ENCODE results near the gene PRKCZ. TPM values are rescaled to one million over a fixed set of nuclear protein-coding genes. Genes with fewer than 3 reads are reported as not detected.

Gene PRKCZ
- total and polyA plus RNA-seq, 2 experiments from 2014 or later = 1.4 to 2.8 TPM

- Histone ChIP-seq H3K9me3 (ENCODE audit: low read depth) (no peaks in the 10 kb centered on the region), H3F3A (ENCODE audit: insufficient read depth) (no peaks in the 10 kb centered on the region), H3K4me3 (no peak overlapping the region), H3K36me3 (ENCODE audit: low read depth) (no peaks in the 10 kb centered on the region), H3K9ac (no peak overlapping the region), H4K20me1 (ENCODE audit: insufficient read depth) (no peaks in the 10 kb centered on the region), H3K79me2 (ENCODE audit: insufficient read depth) (no peaks in the 10 kb centered on the region), H3K27ac (no peak overlapping the region), H3K4me1 (ENCODE audit: insufficient read depth) (no peaks in the 10 kb centered on the region), H3K27me3 (replicated peaks; ENCODE audit: insufficient read depth) (peaks cover 77% of the 10 kb centered on the region), H2AFZ (no peak overlapping the region), H3K9me2 (ENCODE audit: insufficient read depth) (no peaks in the 10 kb centered on the region), H3K4me2 (ENCODE audit: unreplicated experiment) (no peak overlapping the region)
- WGBS, 2 experiments (ENCODE audit: low coverage in 1 of 2, low lambda C conversion rate in 2 of 2, missing lambda C conversion rate in 2 of 2) = 55 to 56% methylated on average over 34 of the region's 34 CpGs
- in situ Hi-C loops (cut with MboI) = no loop called here
- DNase-seq = no peak
- TF ChIP-seq EZH2phosphoT487 (IDR thresholded peaks at IDR 0.05; ENCODE audit: insufficient read depth, low read depth) (no peak), EZH2 (IDR thresholded peaks at IDR 0.05; ENCODE audit: insufficient read depth, poor library complexity, severe bottlenecking) (no peak)
These were observed 35.2 kb upstream of the PRKCZ start for GRCh38 chr1:2014741-2015735.

DNA sequence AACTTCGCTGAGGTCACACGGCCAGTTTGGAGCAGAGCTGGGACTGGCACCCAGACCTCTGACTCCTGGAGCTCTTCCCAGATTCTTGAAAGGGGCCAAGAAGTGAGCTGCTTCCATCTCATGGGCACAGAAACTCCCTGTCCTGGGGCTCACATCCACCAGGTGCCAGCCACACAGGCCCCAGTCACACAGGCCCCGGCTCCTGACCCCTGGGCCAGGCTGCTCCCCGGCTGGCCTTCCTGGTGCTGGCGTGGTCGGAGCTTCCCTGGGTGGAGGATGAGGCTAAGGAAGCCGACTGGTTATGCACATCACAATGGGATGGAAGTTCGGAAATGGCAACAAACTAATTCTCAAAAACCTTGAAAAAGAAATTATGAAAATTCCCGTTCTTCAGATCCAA, 34.1 kb upstream of the PRKCZ start:
- no peak overlapping the region for H3K9ac ChIP-seq
- no peak for DNase-seq
- H3F3A ChIP-seq (ENCODE audit: insufficient read depth) = no peaks in the 10 kb centered on the region
- no peak overlapping the region for H3K4me3 ChIP-seq
- in situ Hi-C loops (cut with MboI) = no loop called here
- TF ChIP-seq EZH2phosphoT487 (IDR thresholded peaks at IDR 0.05; ENCODE audit: insufficient read depth, low read depth) (no peak), EZH2 (IDR thresholded peaks at IDR 0.05; ENCODE audit: insufficient read depth, poor library complexity, severe bottlenecking) (no peak)
- H3K27ac ChIP-seq = no peak overlapping the region
- H3K36me3 ChIP-seq (ENCODE audit: low read depth) = no peaks in the 10 kb centered on the region
- no peaks in the 10 kb centered on the region for H4K20me1 ChIP-seq (ENCODE audit: insufficient read depth)
- no peaks in the 10 kb centered on the region for H3K9me3 ChIP-seq (ENCODE audit: low read depth)
- H3K27me3 ChIP-seq (replicated peaks; ENCODE audit: insufficient read depth) = peaks cover 77% of the 10 kb centered on the region
- 63 to 72% methylated on average over 9 of the region's 9 CpGs for WGBS, 2 experiments (ENCODE audit: low coverage in 1 of 2, low lambda C conversion rate in 2 of 2, missing lambda C conversion rate in 2 of 2)
- H3K4me2 ChIP-seq (ENCODE audit: unreplicated experiment) = no peak overlapping the region
- no peak overlapping the region for H2AFZ ChIP-seq
- H3K79me2 ChIP-seq (ENCODE audit: insufficient read depth) = no peaks in the 10 kb centered on the region
- no peaks in the 10 kb centered on the region for H3K9me2 ChIP-seq (ENCODE audit: insufficient read depth)
- no peaks in the 10 kb centered on the region for H3K4me1 ChIP-seq (ENCODE audit: insufficient read depth)

- no peak overlapping the region for H2AFZ ChIP-seq
These were observed 31.7 kb upstream of the PRKCZ start for GRCh38 chr1:2018217-2019171.

GRCh38 chr1:2019172-2019543, 31.1 kb upstream of the PRKCZ start, which contains the start of gene GABRD:
GABRD (plus strand) TSS chr1:2019345; CDS start chr1:2019424, 79 bp downstream.
- in situ Hi-C loops (cut with MboI) = no loop called here
- Histone ChIP-seq H3F3A (ENCODE audit: insufficient read depth) (no peaks in the 10 kb centered on the region), H3K9me2 (ENCODE audit: insufficient read depth) (no peaks in the 10 kb centered on the region), H2AFZ (no peak within 1 kb of the TSS), H3K9ac (no peak within 1 kb of the TSS), H4K20me1 (ENCODE audit: insufficient read depth) (no peaks in the 10 kb centered on the region), H3K9me3 (ENCODE audit: low read depth) (no peaks in the 10 kb centered on the region), H3K4me1 (ENCODE audit: insufficient read depth) (no peaks in the 10 kb centered on the region), H3K27me3 (replicated peaks; ENCODE audit: insufficient read depth) (peaks cover 60% of the 10 kb centered on the region), H3K27ac (no peak within 1 kb of the TSS), H3K36me3 (ENCODE audit: low read depth) (no peaks in the 10 kb centered on the region), H3K4me3 (no peak within 1 kb of the TSS), H3K4me2 (ENCODE audit: unreplicated experiment) (no peak within 1 kb of the TSS), H3K79me2 (ENCODE audit: insufficient read depth) (no peaks in the 10 kb centered on the region)
- TF ChIP-seq EZH2 (IDR thresholded peaks at IDR 0.05; ENCODE audit: insufficient read depth, poor library complexity, severe bottlenecking) (no peak), EZH2phosphoT487 (IDR thresholded peaks at IDR 0.05; ENCODE audit: insufficient read depth, low read depth) (no peak)
- WGBS, 2 experiments (ENCODE audit: low coverage in 1 of 2, low lambda C conversion rate in 2 of 2, missing lambda C conversion rate in 2 of 2) = 4 to 5% methylated on average over 8 to 19 of the region's 60 CpGs
- DNase-seq = peak; percentile 54

More at GRCh38 chr1:2018217-2019171, 31.7 kb upstream of the PRKCZ start:
- H3K27me3 ChIP-seq (replicated peaks; ENCODE audit: insufficient read depth) = peaks cover 66% of the 10 kb centered on the region
- no peak overlapping the region for H3K4me2 ChIP-seq (ENCODE audit: unreplicated experiment)
- H3K4me1 ChIP-seq (ENCODE audit: insufficient read depth) = no peaks in the 10 kb centered on the region
- no peaks in the 10 kb centered on the region for H3K9me2 ChIP-seq (ENCODE audit: insufficient read depth)
- H3K9ac ChIP-seq = no peak overlapping the region
- no peaks in the 10 kb centered on the region for H3K9me3 ChIP-seq (ENCODE audit: low read depth)
- TF ChIP-seq EZH2 (IDR thresholded peaks at IDR 0.05; ENCODE audit: insufficient read depth, poor library complexity, severe bottlenecking) = no peak
- no peak for TF ChIP-seq EZH2phosphoT487 (IDR thresholded peaks at IDR 0.05; ENCODE audit: insufficient read depth, low read depth)
- in situ Hi-C loops (cut with MboI) = no loop called here
- DNase-seq = no peak
- H4K20me1 ChIP-seq (ENCODE audit: insufficient read depth) = no peaks in the 10 kb centered on the region
- H3F3A ChIP-seq (ENCODE audit: insufficient read depth) = no peaks in the 10 kb centered on the region
- H3K36me3 ChIP-seq (ENCODE audit: low read depth) = no peaks in the 10 kb centered on the region
- H3K27ac ChIP-seq = no peak overlapping the region
- WGBS, 2 experiments (ENCODE audit: low coverage in 1 of 2, low lambda C conversion rate in 2 of 2, missing lambda C conversion rate in 2 of 2) = 21 to 32% methylated on average over 37 to 48 of the region's 48 CpGs
- no peak overlapping the region for H3K4me3 ChIP-seq
- H3K79me2 ChIP-seq (ENCODE audit: insufficient read depth) = no peaks in the 10 kb centered on the region

Data from GM23248 (cell line).